IPS-18a (cell line): ENCODE data around the gene RSU1.

Experiments
- H3K27ac ChIP-seq: one replicate; pipeline ENCODE4 v1.5.1; 2013; ENCODE audit warnings: low read length
- H3K27me3 ChIP-seq: one replicate; pipeline ENCODE4 v1.6.1; 2013; ENCODE audit warnings: mild to moderate bottlenecking, low read length; ENCODE audit not compliant: control insufficient read depth, insufficient read depth
- H3K36me3 ChIP-seq: one replicate; pipeline ENCODE4 v1.6.1; 2013; ENCODE audit warnings: low read depth, low read length; ENCODE audit not compliant: control insufficient read depth
- H3K4me1 ChIP-seq: one replicate; pipeline ENCODE4 v1.6.1; 2013; ENCODE audit warnings: low read depth, low read length; ENCODE audit not compliant: control insufficient read depth
- H3K4me3 ChIP-seq: one replicate; pipeline ENCODE4 v1.5.1; 2013; ENCODE audit warnings: low read length
- H3K9ac ChIP-seq: one replicate; pipeline ENCODE4 v1.6.1; 2013; ENCODE audit warnings: mild to moderate bottlenecking, low read length, moderate library complexity
- H3K9me3 ChIP-seq: one replicate; pipeline ENCODE4 v1.6.1; 2013; ENCODE audit warnings: low read depth, low read length; ENCODE audit not compliant: control insufficient read depth

Gene RSU1

GRCh38 chr10:16612981-16613355, 204.3 kb downstream of the RSU1 start:
- Histone ChIP-seq H3K4me1 (no peaks in the 10 kb centered on the region), H3K27ac (no peak overlapping the region), H3K9ac (no peak overlapping the region), H3K4me3 (no peak overlapping the region), H3K27me3 (no peaks in the 10 kb centered on the region), H3K36me3 (no peaks in the 10 kb centered on the region), H3K9me3 (no peaks in the 10 kb centered on the region)

- Histone ChIP-seq H3K27me3 (no peaks in the 10 kb centered on the region), H3K4me3 (no peak overlapping the region), H3K9ac (no peak overlapping the region), H3K4me1 (no peaks in the 10 kb centered on the region), H3K36me3 (no peaks in the 10 kb centered on the region), H3K27ac (no peak overlapping the region), H3K9me3 (no peaks in the 10 kb centered on the region)
These were observed 204.9 kb downstream of the RSU1 start for GRCh38 chr10:16612115-16612980.

GRCh38 chr10:16611037-16611436, 206.2 kb downstream of the RSU1 start:
- Histone ChIP-seq H3K27ac (no peak overlapping the region), H3K9me3 (no peaks in the 10 kb centered on the region), H3K9ac (no peak overlapping the region), H3K4me3 (no peak overlapping the region), H3K27me3 (no peaks in the 10 kb centered on the region), H3K4me1 (no peaks in the 10 kb centered on the region), H3K36me3 (no peaks in the 10 kb centered on the region)

GRCh38 chr10:16609211-16609610, 208.0 kb downstream of the RSU1 start:
- Histone ChIP-seq H3K36me3 (no peaks in the 10 kb centered on the region), H3K27me3 (no peaks in the 10 kb centered on the region), H3K4me1 (no peaks in the 10 kb centered on the region), H3K27ac (no peak overlapping the region), H3K4me3 (no peak overlapping the region), H3K9ac (no peak overlapping the region), H3K9me3 (no peaks in the 10 kb centered on the region)

- Histone ChIP-seq H3K36me3 (no peaks in the 10 kb centered on the region), H3K9ac (no peak overlapping the region), H3K27ac (no peak overlapping the region), H3K9me3 (no peaks in the 10 kb centered on the region), H3K4me3 (no peak overlapping the region), H3K4me1 (no peaks in the 10 kb centered on the region), H3K27me3 (no peaks in the 10 kb centered on the region)
These were observed 210.3 kb downstream of the RSU1 start for GRCh38 chr10:16606923-16607322.

- H3K36me3 ChIP-seq: no peaks in the 10 kb centered on the region
- no peaks in the 10 kb centered on the region for H3K9me3 ChIP-seq
- H3K4me3 ChIP-seq: no peak overlapping the region
- H3K27me3 ChIP-seq: no peaks in the 10 kb centered on the region
- no peak overlapping the region for H3K27ac ChIP-seq
- H3K4me1 ChIP-seq: no peaks in the 10 kb centered on the region
- no peak overlapping the region for H3K9ac ChIP-seq
These were observed 210.8 kb downstream of the RSU1 start for GRCh38 chr10:16606421-16606820.

GRCh38 chr10:16603308-16603707, 213.9 kb downstream of the RSU1 start:
- Histone ChIP-seq H3K4me1 (no peaks in the 10 kb centered on the region), H3K27me3 (no peaks in the 10 kb centered on the region), H3K27ac (no peak overlapping the region), H3K36me3 (no peaks in the 10 kb centered on the region), H3K9me3 (no peaks in the 10 kb centered on the region), H3K4me3 (no peak overlapping the region), H3K9ac (no peak overlapping the region)

GRCh38 chr10:16602104-16602775, 215.0 kb downstream of the RSU1 start:
- H3K27ac ChIP-seq: no peak overlapping the region
- no peaks in the 10 kb centered on the region for H3K36me3 ChIP-seq
- H3K9ac ChIP-seq: no peak overlapping the region
- H3K4me3 ChIP-seq: no peak overlapping the region
- H3K4me1 ChIP-seq: no peaks in the 10 kb centered on the region
- no peaks in the 10 kb centered on the region for H3K9me3 ChIP-seq
- no peaks in the 10 kb centered on the region for H3K27me3 ChIP-seq

GRCh38 chr10:16599662-16600061, 217.6 kb downstream of the RSU1 start:
- Histone ChIP-seq H3K27me3 (no peaks in the 10 kb centered on the region), H3K27ac (no peak overlapping the region), H3K9ac (no peak overlapping the region), H3K4me1 (peaks cover 5% of the 10 kb centered on the region), H3K9me3 (no peaks in the 10 kb centered on the region), H3K36me3 (no peaks in the 10 kb centered on the region), H3K4me3 (no peak overlapping the region)

GRCh38 chr10:16597656-16598055, 219.6 kb downstream of the RSU1 start:
- H3K27ac ChIP-seq: no peak overlapping the region
- no peak overlapping the region for H3K4me3 ChIP-seq
- H3K9ac ChIP-seq: no peak overlapping the region
- no peaks in the 10 kb centered on the region for H3K27me3 ChIP-seq
- no peaks in the 10 kb centered on the region for H3K36me3 ChIP-seq
- no peaks in the 10 kb centered on the region for H3K9me3 ChIP-seq
- H3K4me1 ChIP-seq: peaks cover 16% of the 10 kb centered on the region

GRCh38 chr10:16592378-16592777, 224.8 kb downstream of the RSU1 start:
- H3K4me3 ChIP-seq: no peak overlapping the region
- H3K36me3 ChIP-seq: no peaks in the 10 kb centered on the region

More at GRCh38 chr10:16592378-16592777, 224.8 kb downstream of the RSU1 start:
- no peaks in the 10 kb centered on the region for H3K9me3 ChIP-seq
- no peak overlapping the region for H3K27ac ChIP-seq
- H3K9ac ChIP-seq: no peak overlapping the region
- H3K27me3 ChIP-seq: no peaks in the 10 kb centered on the region
- H3K4me1 ChIP-seq: peaks cover 21% of the 10 kb centered on the region
